Activated CD8-positive, alpha-beta T cell treated with anti-CD3 and anti-CD28 coated beads, Interleukin-2, amount 10 ng/mL, durations not matched to agents 7 days and 5 days (primary cell): ENCODE results near the gene ZNF521. TPM values are rescaled to one million over a fixed set of nuclear protein-coding genes. Genes with fewer than 3 reads are reported as not detected.

Experiments
- ATAC-seq: fragments of 150-1000 bp; cut with Tn5 transposase; one replicate; pipeline ENCODE4 v1.10.0; 2021; ENCODE audit warnings: moderate library complexity
- CTCF ChIA-PET: fragments of 350-600 bp; sonication (Branson Sonifier 250); formaldehyde crosslinking; loops from one replicate; lab custom pipeline; 2021; ENCODE audit warnings: antibody characterized with exemption; lab: Charles Lee
- POLR2A ChIA-PET: fragments of 350-600 bp; sonication (Branson Sonifier 250); formaldehyde crosslinking; loops from one replicate; lab custom pipeline; 2021; ENCODE audit warnings: antibody characterized with exemption; lab: Charles Lee
- DNase-seq: peaks from one replicate; pipeline ENCODE4 v3.0.0-alpha.2; 2020
- H3K27ac Mint-ChIP-seq: one replicate; pipeline ENCODE4 v1.8.0; 2021; ENCODE audit warnings: mild to moderate bottlenecking, mixed read lengths
- H3K27me3 Mint-ChIP-seq: one replicate; pipeline ENCODE4 v1.8.0; 2021; ENCODE audit warnings: low read depth, mixed read lengths
- H3K36me3 Mint-ChIP-seq: one replicate; pipeline ENCODE4 v1.8.0; 2021; ENCODE audit warnings: low read depth, mixed read lengths
- H3K4me1 Mint-ChIP-seq: one replicate; pipeline ENCODE4 v1.8.0; 2021; ENCODE audit warnings: low read depth, mixed read lengths
- H3K4me3 Mint-ChIP-seq: one replicate; pipeline ENCODE4 v1.8.0; 2021; ENCODE audit warnings: mild to moderate bottlenecking, mixed read lengths
- H3K9me3 Mint-ChIP-seq: one replicate; pipeline ENCODE4 v1.8.0; 2022; ENCODE audit warnings: mixed read lengths; ENCODE audit not compliant: insufficient read depth
- total RNA-seq, 2 experiments: library from RNA; stranded (reverse); gene quantifications; one replicate each; pipeline ENCODE4 v1.2.3, GENCODE V29; 2021

The ZNF521 gene
- total RNA-seq, 2 experiments from 2014 or later: not detected

GRCh38 chr18:25166113-25166512 lies 185.9 kb downstream of the ZNF521 start:
- no peaks in the 10 kb centered on the region for H3K9me3 Mint-ChIP-seq
- H3K4me3 Mint-ChIP-seq: no peak overlapping the region
- H3K4me1 Mint-ChIP-seq: peaks cover 15% of the 10 kb centered on the region
- peaks cover 2% of the 10 kb centered on the region for H3K27me3 Mint-ChIP-seq
- H3K27ac Mint-ChIP-seq: no peak overlapping the region
- DNase-seq: no peak
- H3K36me3 Mint-ChIP-seq: no peaks in the 10 kb centered on the region
- CTCF ChIA-PET: no interaction called here
- POLR2A ChIA-PET: no interaction called here
- no peak for ATAC-seq

DNA sequence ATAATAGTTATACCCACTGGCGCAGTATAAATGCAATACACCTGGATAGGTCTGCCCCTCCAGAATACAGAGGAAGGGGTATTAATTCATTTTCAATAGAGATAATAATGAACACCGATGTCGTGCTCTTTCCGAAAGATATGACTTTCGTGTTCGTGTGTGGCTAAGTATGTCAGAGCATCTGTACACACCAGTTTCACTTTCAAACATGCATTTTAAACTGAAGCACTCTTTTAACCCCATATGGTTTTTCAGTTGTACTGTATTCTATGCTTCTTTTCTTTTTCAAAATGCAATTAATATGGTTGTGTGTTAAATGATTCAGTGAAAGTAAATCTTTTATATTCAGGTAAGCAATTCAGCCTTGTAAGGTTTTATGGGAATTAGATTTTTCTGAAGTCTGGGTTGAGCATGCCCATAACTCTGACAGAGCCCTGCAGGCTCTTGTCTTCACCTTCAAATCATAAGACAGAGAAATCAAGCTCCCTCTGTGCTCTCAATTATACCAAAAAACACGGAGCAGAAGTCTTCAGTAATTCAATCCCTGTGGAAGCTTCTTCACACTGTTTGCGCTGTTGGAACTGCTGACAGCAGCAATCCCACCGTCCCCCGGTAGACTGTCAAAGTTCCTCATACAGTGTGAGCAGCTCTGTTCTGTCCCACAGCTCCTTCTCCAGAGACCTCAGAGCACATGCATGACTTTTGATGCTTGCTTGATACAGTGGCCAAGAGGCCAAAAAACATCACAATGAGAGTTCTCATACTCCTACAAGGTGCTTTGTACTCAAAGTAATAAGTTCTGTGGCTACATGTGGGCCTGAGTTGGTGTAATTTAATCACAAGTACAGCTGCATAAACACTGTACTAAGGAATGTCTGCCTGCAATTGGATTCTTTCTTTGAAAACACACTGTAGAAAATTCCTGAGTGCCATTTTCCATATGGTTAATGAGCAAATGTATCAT lies 186.8 kb downstream of the ZNF521 start:
- no peaks in the 10 kb centered on the region for H3K36me3 Mint-ChIP-seq
- ATAC-seq (peak; percentile 83), DNase-seq (no peak)
- peak overlapping the region; percentile 47 for H3K27ac Mint-ChIP-seq
- no peaks in the 10 kb centered on the region for H3K9me3 Mint-ChIP-seq
- ChIA-PET CTCF (no interaction called here), POLR2A (interaction anchor here (0.6 kb wide), 1 partner anchor 65 kb away, joined by 3 read pairs; no protein-coding TSS in a partner anchor)
- peaks cover 15% of the 10 kb centered on the region for H3K4me1 Mint-ChIP-seq
- peaks cover 2% of the 10 kb centered on the region for H3K27me3 Mint-ChIP-seq
- peak overlapping the region; percentile 57 for H3K4me3 Mint-ChIP-seq

- Mint-ChIP-seq H3K4me1 (peaks cover 15% of the 10 kb centered on the region), H3K27me3 (peaks cover 2% of the 10 kb centered on the region), H3K36me3 (no peaks in the 10 kb centered on the region), H3K27ac (peak overlapping the region; percentile 47), H3K4me3 (peak overlapping the region; percentile 57), H3K9me3 (no peaks in the 10 kb centered on the region)
- CTCF ChIA-PET: no interaction called here
- ATAC-seq: peak; percentile 37
- no peak for DNase-seq
- POLR2A ChIA-PET: interaction anchor here (0.6 kb wide), 1 partner anchor 65 kb away, joined by 3 read pairs; no protein-coding TSS in a partner anchor
These were observed 187.6 kb downstream of the ZNF521 start for GRCh38 chr18:25164211-25164847.

GRCh38 chr18:25153426-25153825 lies 198.5 kb downstream of the ZNF521 start:
- no peak overlapping the region for H3K27ac Mint-ChIP-seq
- POLR2A ChIA-PET: no interaction called here

DNA sequence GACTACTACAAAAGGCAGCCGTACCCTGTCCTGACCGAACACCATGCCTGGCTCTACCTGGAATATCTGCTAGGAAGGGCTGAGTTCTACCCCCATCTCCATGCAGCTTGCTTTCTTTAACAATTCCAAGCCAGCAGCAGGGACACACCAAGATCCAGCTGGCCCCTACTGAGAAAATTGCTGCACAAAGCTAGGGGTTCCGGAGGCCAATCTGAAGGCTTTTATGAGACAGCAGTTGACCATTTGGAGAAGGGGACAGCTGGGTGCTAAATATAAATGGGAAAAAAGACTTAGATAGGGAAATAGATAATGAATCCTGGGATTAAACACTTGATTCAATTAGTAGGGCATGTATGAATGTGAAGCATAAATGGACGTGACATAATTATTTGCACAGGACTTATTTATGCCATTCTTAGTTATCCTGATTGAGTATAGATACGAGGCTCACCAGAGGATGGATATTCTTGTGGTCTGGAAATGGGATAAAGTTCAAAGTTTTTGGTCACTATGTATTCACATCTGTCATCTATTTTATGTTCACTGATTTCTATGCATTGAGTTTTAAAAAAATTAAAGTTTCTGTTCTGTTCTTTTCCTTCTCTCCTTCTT lies 204.0 kb downstream of the ZNF521 start:
- POLR2A ChIA-PET: no interaction called here
- ATAC-seq: no peak
- H3K4me3 Mint-ChIP-seq: no peak overlapping the region
- no peaks in the 10 kb centered on the region for H3K36me3 Mint-ChIP-seq
- DNase-seq: no peak
- H3K4me1 Mint-ChIP-seq: no peaks in the 10 kb centered on the region
- no peak overlapping the region for H3K27ac Mint-ChIP-seq
- no peaks in the 10 kb centered on the region for H3K27me3 Mint-ChIP-seq
- CTCF ChIA-PET: no interaction called here
- no peaks in the 10 kb centered on the region for H3K9me3 Mint-ChIP-seq

More at GRCh38 chr18:25153426-25153825, 198.5 kb downstream of the ZNF521 start:
- DNase-seq (no peak), ATAC-seq (no peak)
- Mint-ChIP-seq H3K27me3 (peaks cover 1% of the 10 kb centered on the region), H3K9me3 (no peaks in the 10 kb centered on the region), H3K4me1 (no peaks in the 10 kb centered on the region), H3K4me3 (no peak overlapping the region), H3K36me3 (no peaks in the 10 kb centered on the region)
- CTCF ChIA-PET: no interaction called here

- no peaks in the 10 kb centered on the region for H3K9me3 Mint-ChIP-seq
- H3K27me3 Mint-ChIP-seq: no peaks in the 10 kb centered on the region
- no peak for DNase-seq
- ChIA-PET CTCF (no interaction called here), POLR2A (no interaction called here)
- H3K4me1 Mint-ChIP-seq: no peaks in the 10 kb centered on the region
- no peak for ATAC-seq
- no peaks in the 10 kb centered on the region for H3K36me3 Mint-ChIP-seq
- H3K4me3 Mint-ChIP-seq: no peak overlapping the region
- H3K27ac Mint-ChIP-seq: no peak overlapping the region
These were observed 205.5 kb downstream of the ZNF521 start for GRCh38 chr18:25146512-25146910.

- Mint-ChIP-seq H3K36me3 (no peaks in the 10 kb centered on the region), H3K4me1 (no peaks in the 10 kb centered on the region), H3K27ac (no peak overlapping the region), H3K4me3 (no peak overlapping the region), H3K27me3 (no peaks in the 10 kb centered on the region), H3K9me3 (no peaks in the 10 kb centered on the region)
- no peak for DNase-seq
- ATAC-seq: no peak
- POLR2A ChIA-PET: no interaction called here
- CTCF ChIA-PET: no interaction called here
These were observed 206.0 kb downstream of the ZNF521 start for GRCh38 chr18:25145731-25146511.

- no peaks in the 10 kb centered on the region for H3K27me3 Mint-ChIP-seq
- H3K27ac Mint-ChIP-seq: no peak overlapping the region
- ATAC-seq: no peak
- POLR2A ChIA-PET: no interaction called here
- H3K4me3 Mint-ChIP-seq: no peak overlapping the region
- CTCF ChIA-PET: no interaction called here
- no peak for DNase-seq
- H3K9me3 Mint-ChIP-seq: no peaks in the 10 kb centered on the region
- H3K36me3 Mint-ChIP-seq: no peaks in the 10 kb centered on the region
- H3K4me1 Mint-ChIP-seq: no peaks in the 10 kb centered on the region
These were observed 207.1 kb downstream of the ZNF521 start for GRCh38 chr18:25144820-25145219.

- CTCF ChIA-PET: no interaction called here
- Mint-ChIP-seq H3K27me3 (no peaks in the 10 kb centered on the region), H3K27ac (no peak overlapping the region), H3K4me1 (no peaks in the 10 kb centered on the region), H3K36me3 (no peaks in the 10 kb centered on the region), H3K9me3 (no peaks in the 10 kb centered on the region), H3K4me3 (no peak overlapping the region)
- no peak for DNase-seq
- POLR2A ChIA-PET: no interaction called here
- ATAC-seq: no peak
These were observed 210.1 kb downstream of the ZNF521 start for GRCh38 chr18:25141886-25142285.

GRCh38 chr18:25141399-25141798 lies 210.6 kb downstream of the ZNF521 start:
- Mint-ChIP-seq H3K36me3 (no peaks in the 10 kb centered on the region), H3K9me3 (no peaks in the 10 kb centered on the region)

GRCh38 chr18:25140962-25141308 lies 211.0 kb downstream of the ZNF521 start:
- Mint-ChIP-seq H3K27ac (no peak overlapping the region), H3K36me3 (no peaks in the 10 kb centered on the region), H3K4me3 (no peak overlapping the region), H3K4me1 (no peaks in the 10 kb centered on the region), H3K27me3 (no peaks in the 10 kb centered on the region), H3K9me3 (no peaks in the 10 kb centered on the region)
- ChIA-PET CTCF (interaction anchor here (0.7 kb wide), 1 partner anchor 194 kb away, joined by 3 read pairs; no protein-coding TSS in a partner anchor), POLR2A (no interaction called here)
- DNase-seq (no peak), ATAC-seq (no peak)

More at GRCh38 chr18:25141399-25141798, 210.6 kb downstream of the ZNF521 start:
- ATAC-seq (no peak), DNase-seq (no peak)
- Mint-ChIP-seq H3K27ac (no peak overlapping the region), H3K27me3 (no peaks in the 10 kb centered on the region), H3K4me1 (no peaks in the 10 kb centered on the region), H3K4me3 (no peak overlapping the region)
- ChIA-PET POLR2A (no interaction called here), CTCF (no interaction called here)
